ENCODE results near the gene PAPSS2. TPM values are rescaled to one million over a fixed set of nuclear protein-coding genes. Genes with fewer than 3 reads are reported as not detected.

The PAPSS2 gene
- total RNA-seq, 1 experiment from 2014 or later, result 22.1 TPM

DNA sequence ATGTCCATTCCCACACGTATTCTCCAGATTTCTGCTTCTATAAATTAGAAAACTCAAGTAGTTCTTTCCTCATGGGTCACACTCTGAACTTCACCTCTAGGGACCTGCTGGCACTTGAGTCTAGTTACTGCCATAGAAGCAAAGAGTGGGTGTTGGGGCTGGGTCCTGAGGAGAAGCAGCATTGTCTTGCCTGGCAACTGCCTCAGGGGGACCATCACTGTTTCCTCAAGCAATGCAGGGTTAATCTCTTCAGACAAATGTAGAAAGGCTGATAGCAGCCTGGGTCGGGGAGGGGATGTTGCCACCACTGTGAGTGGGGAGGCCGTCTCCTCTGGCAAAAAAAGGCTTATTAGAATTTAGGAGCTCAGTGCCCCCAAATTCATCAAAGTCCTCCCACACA is 20.2 kb upstream of the PAPSS2 start:
- ATAC-seq (peak; percentile 16; the same call in 1 of the 2 replicates), DNase-seq (ENCODE audit: low spot score) (no peak)
- ChIA-PET POLR2A (no interaction called here), CTCF (no interaction called here)
- Mint-ChIP-seq H3K4me1 (peaks cover 11% of the 10 kb centered on the region), H3K9me3 (peaks cover 19% of the 10 kb centered on the region), H3K36me3 (no peaks in the 10 kb centered on the region), H3K27me3 (ENCODE audit: low read depth) (peaks cover 2% of the 10 kb centered on the region; the same call in 1 of the 2 replicates), H3K4me3 (no peak overlapping the region), H3K27ac (no peak overlapping the region)
- TF ChIP-seq IRF1 (CRISPR knock-in tag; IDR thresholded peaks at IDR 0.05), result no peak
- TF ChIP-seq, protein P1, sequence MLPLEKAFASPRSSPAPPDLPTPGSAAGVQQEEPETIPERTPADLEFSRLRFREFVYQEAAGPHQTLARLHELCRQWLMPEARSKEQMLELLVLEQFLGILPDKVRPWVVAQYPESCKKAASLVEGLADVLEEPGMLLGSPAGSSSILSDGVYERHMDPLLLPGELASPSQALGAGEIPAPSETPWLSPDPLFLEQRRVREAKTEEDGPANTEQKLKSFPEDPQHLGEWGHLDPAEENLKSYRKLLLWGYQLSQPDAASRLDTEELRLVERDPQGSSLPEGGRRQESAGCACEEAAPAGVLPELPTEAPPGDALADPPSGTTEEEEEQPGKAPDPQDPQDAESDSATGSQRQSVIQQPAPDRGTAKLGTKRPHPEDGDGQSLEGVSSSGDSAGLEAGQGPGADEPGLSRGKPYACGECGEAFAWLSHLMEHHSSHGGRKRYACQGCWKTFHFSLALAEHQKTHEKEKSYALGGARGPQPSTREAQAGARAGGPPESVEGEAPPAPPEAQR (CRISPR knock-in tag; IDR thresholded peaks at IDR 0.05), result no peak
- TF ChIP-seq NR3C1 (CRISPR knock-in tag; conservative IDR thresholded peaks at IDR 0.05; ENCODE audit: low read depth), result no peak
- no peak for TF ChIP-seq ZNF317 (CRISPR knock-in tag; IDR thresholded peaks at IDR 0.05; ENCODE audit: borderline replicate concordance, low read depth)
- no peak for TF ChIP-seq FOXP1 (CRISPR knock-in tag; IDR thresholded peaks at IDR 0.05; ENCODE audit: borderline replicate concordance)
- TF ChIP-seq AR (CRISPR knock-in tag; IDR thresholded peaks at IDR 0.05), result no peak
- no peak for TF ChIP-seq CTCF (IDR thresholded peaks at IDR 0.05)
- TF ChIP-seq MXD4 (CRISPR knock-in tag; IDR thresholded peaks at IDR 0.05; ENCODE audit: borderline replicate concordance), result no peak
- no peak for TF ChIP-seq MAX (CRISPR knock-in tag; IDR thresholded peaks at IDR 0.05)
- TF ChIP-seq TEAD1 (CRISPR knock-in tag; IDR thresholded peaks at IDR 0.05), result no peak
- TF ChIP-seq JAZF1 (CRISPR knock-in tag; IDR thresholded peaks at IDR 0.05), result no peak
- TF ChIP-seq SMAD4 (CRISPR knock-in tag; IDR thresholded peaks at IDR 0.05), result no peak
- TF ChIP-seq HMGA2 (CRISPR knock-in tag; IDR thresholded peaks at IDR 0.05), result no peak
- no peak for TF ChIP-seq GABPB1 (CRISPR knock-in tag; IDR thresholded peaks at IDR 0.05)
- TF ChIP-seq FOXK1 (CRISPR knock-in tag; IDR thresholded peaks at IDR 0.05), result no peak
- no peak for TF ChIP-seq E2F5 (CRISPR knock-in tag; IDR thresholded peaks at IDR 0.05)

DNA sequence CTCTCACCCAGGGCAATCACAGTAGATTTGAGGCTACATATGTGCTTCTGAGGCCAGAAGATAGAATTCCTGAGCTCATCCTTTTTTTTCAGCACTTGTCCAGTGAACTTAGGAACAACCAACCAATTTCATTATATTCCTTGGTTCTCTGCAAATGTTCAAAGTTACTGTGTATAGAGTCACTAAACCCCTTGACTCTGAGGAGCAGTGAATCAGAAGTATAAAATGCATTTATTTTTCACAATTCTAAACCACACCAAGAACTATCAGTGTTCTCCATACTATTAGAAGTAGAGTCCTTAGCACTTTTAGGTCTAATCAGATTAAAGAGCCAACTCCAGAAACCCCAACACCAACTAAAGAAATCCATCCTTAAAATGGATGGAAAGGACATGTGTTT is 19.6 kb upstream of the PAPSS2 start:
- H3K4me3 Mint-ChIP-seq, result no peak overlapping the region
- CTCF ChIA-PET, result no interaction called here
- no peak for TF ChIP-seq ZMAT4 (CRISPR knock-in tag; IDR thresholded peaks at IDR 0.05)
- TF ChIP-seq TEAD1 (CRISPR knock-in tag; IDR thresholded peaks at IDR 0.05), result no peak
- no peak for TF ChIP-seq JUN (CRISPR knock-in tag; IDR thresholded peaks at IDR 0.05)
- no peak for TF ChIP-seq ERG (CRISPR knock-in tag; IDR thresholded peaks at IDR 0.05)
- TF ChIP-seq AFF4 (CRISPR knock-in tag; IDR thresholded peaks at IDR 0.05; ENCODE audit: borderline replicate concordance), result no peak
- no peak for TF ChIP-seq IRF1 (CRISPR knock-in tag; IDR thresholded peaks at IDR 0.05)
- no peak for TF ChIP-seq TEAD4 (CRISPR knock-in tag; IDR thresholded peaks at IDR 0.05)

More for the DNA sequence above, 19.6 kb upstream of the PAPSS2 start:
- DNase-seq (ENCODE audit: low spot score) (no peak), ATAC-seq (no peak)
- Mint-ChIP-seq H3K27ac (no peak overlapping the region), H3K36me3 (no peaks in the 10 kb centered on the region), H3K27me3 (ENCODE audit: low read depth) (peaks cover 2% of the 10 kb centered on the region; the same call in 1 of the 2 replicates), H3K4me1 (peaks cover 11% of the 10 kb centered on the region), H3K9me3 (peaks cover 19% of the 10 kb centered on the region)
- POLR2A ChIA-PET, result no interaction called here

Data from WTC11 (cell line).